ENCODE measurements around the gene TMTC4. TPM values are rescaled to one million over a fixed set of nuclear protein-coding genes. Genes with fewer than 3 reads are reported as not detected.

Gene TMTC4
- polyA plus RNA-seq, 2 of the 4 experiments (the other 2 are of a cell fraction) = 15.6 to 17.5 TPM

DNA sequence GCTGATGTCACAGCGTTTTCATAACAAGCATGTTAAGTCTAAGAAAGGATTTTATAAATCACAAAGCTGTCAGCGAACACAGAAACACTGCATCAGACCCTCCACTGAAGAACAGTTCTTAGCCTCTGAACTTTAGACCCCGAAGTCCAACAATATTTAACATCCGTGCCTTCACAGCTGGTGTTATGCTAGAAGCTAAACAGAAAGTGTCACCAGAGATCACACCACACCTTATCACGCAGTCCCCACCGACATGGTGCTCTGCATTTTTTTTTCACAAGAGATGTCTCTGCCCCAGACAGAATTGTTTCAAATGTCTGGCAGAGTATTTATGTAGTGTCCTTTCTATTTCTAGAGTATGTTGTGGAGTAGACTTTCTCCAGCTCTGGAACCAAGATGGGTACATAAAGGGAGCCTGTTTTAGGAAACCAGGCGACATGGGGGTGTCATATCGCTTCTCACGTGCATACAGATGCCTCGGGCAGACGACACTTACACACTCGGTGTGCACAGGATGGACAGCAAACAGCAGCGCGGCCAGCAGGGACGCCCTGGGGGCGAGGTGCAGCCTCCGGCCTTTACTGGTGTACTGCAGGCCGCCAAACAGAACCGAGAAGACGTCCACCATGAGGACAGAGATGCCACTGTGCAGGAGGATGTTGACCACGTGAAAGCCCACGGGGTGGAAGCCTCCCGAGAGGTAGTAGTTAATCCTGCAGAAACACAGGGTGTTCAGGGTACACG is 12.0 kb downstream of the TMTC4 start:
- 85% methylated on average over 23 of the region's 24 CpGs for WGBS (ENCODE audit: missing lambda C conversion rate)
- CTCF ChIA-PET = no interaction called here
- no peak for FAIRE-seq

DNA sequence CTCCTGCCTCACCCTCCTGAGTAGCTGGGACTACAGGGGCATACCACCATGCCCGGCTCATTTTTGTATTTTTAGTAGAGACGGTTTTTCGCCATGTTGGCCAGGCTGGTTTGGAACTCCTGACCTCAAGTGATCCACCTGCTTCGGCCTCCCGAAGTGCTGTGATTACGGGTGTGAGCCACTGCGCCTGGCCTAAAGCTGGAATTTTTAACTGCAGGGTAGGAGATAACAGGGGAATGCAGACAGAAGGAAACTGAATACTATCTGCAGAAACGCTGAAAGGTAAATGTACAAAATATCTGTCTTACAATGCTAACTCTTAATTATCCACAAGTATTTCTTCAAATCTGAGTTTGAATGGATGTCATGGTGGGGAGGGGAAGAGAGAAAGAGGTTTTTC is 13.8 kb downstream of the TMTC4 start:
- ChIA-PET CTCF (no interaction called here), POLR2A (no interaction called here)
- no peaks in the 10 kb centered on the region for H3K9me3 ChIP-seq
- 76% methylated on average over 5 of the region's 8 CpGs for WGBS (ENCODE audit: missing lambda C conversion rate)
- no peak for ATAC-seq
- no peak for DNase-seq (ENCODE audit: low read depth in 1 of 2, low spot score in 1 of 2)
- H3K27ac ChIP-seq = no peak overlapping the region
- no peak for FAIRE-seq
- no peak overlapping the region for H3K4me2 ChIP-seq
- no peaks in the 10 kb centered on the region for H3K4me1 ChIP-seq
- H3K4me3 ChIP-seq = no peak overlapping the region
- TF ChIP-seq MAFK (IDR thresholded peaks at IDR 0.05; ENCODE audit: partially characterized antibody) = no peak
- no peak for TF ChIP-seq NR3C1 (IDR thresholded peaks at IDR 0.05)
- no peak for TF ChIP-seq FOSL2 (IDR thresholded peaks at IDR 0.05)
- TF ChIP-seq FOSL2 (CRISPR knock-in tag; IDR thresholded peaks at IDR 0.05) = no peak
- no peak for TF ChIP-seq HDAC2 (IDR thresholded peaks at IDR 0.05)
- TF ChIP-seq MYC (IDR thresholded peaks at IDR 0.05; ENCODE audit: borderline replicate concordance, low read length) = no peak
- no peak for TF ChIP-seq ZNF302 (CRISPR knock-in tag; IDR thresholded peaks at IDR 0.05)
- no peak for TF ChIP-seq TP53 (CRISPR knock-in tag; IDR thresholded peaks at IDR 0.05)
- no peak for TF ChIP-seq POLR2A (IDR thresholded peaks at IDR 0.05; ENCODE audit: low read length)
- TF ChIP-seq HOXA7 (CRISPR knock-in tag; IDR thresholded peaks at IDR 0.05) = no peak
- TF ChIP-seq, protein P1, sequence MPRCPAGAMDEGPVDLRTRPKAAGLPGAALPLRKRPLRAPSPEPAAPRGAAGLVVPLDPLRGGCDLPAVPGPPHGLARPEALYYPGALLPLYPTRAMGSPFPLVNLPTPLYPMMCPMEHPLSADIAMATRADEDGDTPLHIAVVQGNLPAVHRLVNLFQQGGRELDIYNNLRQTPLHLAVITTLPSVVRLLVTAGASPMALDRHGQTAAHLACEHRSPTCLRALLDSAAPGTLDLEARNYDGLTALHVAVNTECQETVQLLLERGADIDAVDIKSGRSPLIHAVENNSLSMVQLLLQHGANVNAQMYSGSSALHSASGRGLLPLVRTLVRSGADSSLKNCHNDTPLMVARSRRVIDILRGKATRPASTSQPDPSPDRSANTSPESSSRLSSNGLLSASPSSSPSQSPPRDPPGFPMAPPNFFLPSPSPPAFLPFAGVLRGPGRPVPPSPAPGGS (IDR thresholded peaks at IDR 0.05) = no peak
- TF ChIP-seq CHD2 (IDR thresholded peaks at IDR 0.05; ENCODE audit: low read length, partially characterized antibody) = no peak
- TF ChIP-seq, protein P2, sequence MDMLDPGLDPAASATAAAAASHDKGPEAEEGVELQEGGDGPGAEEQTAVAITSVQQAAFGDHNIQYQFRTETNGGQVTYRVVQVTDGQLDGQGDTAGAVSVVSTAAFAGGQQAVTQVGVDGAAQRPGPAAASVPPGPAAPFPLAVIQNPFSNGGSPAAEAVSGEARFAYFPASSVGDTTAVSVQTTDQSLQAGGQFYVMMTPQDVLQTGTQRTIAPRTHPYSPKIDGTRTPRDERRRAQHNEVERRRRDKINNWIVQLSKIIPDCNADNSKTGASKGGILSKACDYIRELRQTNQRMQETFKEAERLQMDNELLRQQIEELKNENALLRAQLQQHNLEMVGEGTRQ (IDR thresholded peaks at IDR 0.05) = no peak
- TF ChIP-seq, protein P3, sequence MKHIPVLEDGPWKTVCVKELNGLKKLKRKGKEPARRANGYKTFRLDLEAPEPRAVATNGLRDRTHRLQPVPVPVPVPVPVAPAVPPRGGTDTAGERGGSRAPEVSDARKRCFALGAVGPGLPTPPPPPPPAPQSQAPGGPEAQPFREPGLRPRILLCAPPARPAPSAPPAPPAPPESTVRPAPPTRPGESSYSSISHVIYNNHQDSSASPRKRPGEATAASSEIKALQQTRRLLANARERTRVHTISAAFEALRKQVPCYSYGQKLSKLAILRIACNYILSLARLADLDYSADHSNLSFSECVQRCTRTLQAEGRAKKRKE (CRISPR knock-in tag; IDR thresholded peaks at IDR 0.05; ENCODE audit: low read depth) = no peak
- no peak for TF ChIP-seq SREBF2 (IDR thresholded peaks at IDR 0.05)
- TF ChIP-seq, protein P4, sequence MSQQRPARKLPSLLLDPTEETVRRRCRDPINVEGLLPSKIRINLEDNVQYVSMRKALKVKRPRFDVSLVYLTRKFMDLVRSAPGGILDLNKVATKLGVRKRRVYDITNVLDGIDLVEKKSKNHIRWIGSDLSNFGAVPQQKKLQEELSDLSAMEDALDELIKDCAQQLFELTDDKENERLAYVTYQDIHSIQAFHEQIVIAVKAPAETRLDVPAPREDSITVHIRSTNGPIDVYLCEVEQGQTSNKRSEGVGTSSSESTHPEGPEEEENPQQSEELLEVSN (IDR thresholded peaks at IDR 0.05; ENCODE audit: borderline replicate concordance, low read depth) = no peak
- no peak for TF ChIP-seq HOXB13 (CRISPR knock-in tag; IDR thresholded peaks at IDR 0.05; ENCODE audit: low read depth)

More for the DNA sequence above, 12.0 kb downstream of the TMTC4 start:
- TF ChIP-seq RAD21 (conservative IDR thresholded peaks at IDR 0.05 in 1 of 2, IDR thresholded peaks at IDR 0.05 in 1 of 2) (no peak), NPAS2 (CRISPR knock-in tag; IDR thresholded peaks at IDR 0.05; ENCODE audit: borderline replicate concordance) (no peak), HOXB5 (CRISPR knock-in tag; IDR thresholded peaks at IDR 0.05) (no peak), ZFP36 (IDR thresholded peaks at IDR 0.05; ENCODE audit: borderline replicate concordance, partially characterized antibody) (no peak), EHF (CRISPR knock-in tag; IDR thresholded peaks at IDR 0.05) (no peak)
- TF ChIP-seq, protein P2 (IDR thresholded peaks at IDR 0.05) = no peak
- TF ChIP-seq, protein P4 (IDR thresholded peaks at IDR 0.05; ENCODE audit: borderline replicate concordance, low read depth) = no peak
- TF ChIP-seq, protein P5, sequence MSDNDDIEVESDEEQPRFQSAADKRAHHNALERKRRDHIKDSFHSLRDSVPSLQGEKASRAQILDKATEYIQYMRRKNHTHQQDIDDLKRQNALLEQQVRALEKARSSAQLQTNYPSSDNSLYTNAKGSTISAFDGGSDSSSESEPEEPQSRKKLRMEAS (IDR thresholded peaks at IDR 0.05) = no peak
- Histone ChIP-seq H3K9me3 (no peaks in the 10 kb centered on the region), H3K4me1 (no peaks in the 10 kb centered on the region), H3K4me2 (no peak overlapping the region), H3K4me3 (no peak overlapping the region), H3K27ac (no peak overlapping the region)
- DNase-seq (ENCODE audit: low read depth in 1 of 2, low spot score in 1 of 2) (no peak), ATAC-seq (no peak)
- POLR2A ChIA-PET = no interaction called here
